HUDEP-2 (cell line): ENCODE data around the gene LASP1.
A peak's percentile ranks its signal among the peaks of the same experiment; 100 is the strongest.

ENCODE experiments used
- DNase-seq, 76 experiments: peaks; one replicate each; lab custom pipeline; 2025; ENCODE audit not compliant: unreplicated experiment in 76 of 76; lab: John Stamatoyannopoulos, UW

Gene LASP1

GRCh38 chr17:38885728-38886642 is 16.1 kb downstream of the LASP1 start:
- no peak for DNase-seq

DNA sequence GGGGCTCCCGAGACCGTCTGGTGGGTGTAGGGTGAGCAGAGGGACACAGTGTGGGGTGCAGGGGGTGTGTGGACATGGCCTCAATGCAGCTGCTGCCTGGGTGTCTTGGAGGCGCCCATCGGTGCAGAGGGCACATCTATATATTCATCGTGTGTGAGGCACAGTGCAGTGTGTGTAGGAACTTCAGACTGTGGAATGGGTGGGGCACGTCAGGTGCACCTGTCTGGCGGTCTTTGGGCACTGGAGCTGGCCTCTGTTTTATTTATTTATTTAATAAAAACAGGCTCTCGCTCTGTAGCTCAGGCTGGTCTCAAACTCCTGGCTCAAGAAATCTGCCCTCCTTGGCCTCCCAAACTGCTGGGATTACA is 16.8 kb downstream of the LASP1 start:
- DNase-seq = no peak

DNA sequence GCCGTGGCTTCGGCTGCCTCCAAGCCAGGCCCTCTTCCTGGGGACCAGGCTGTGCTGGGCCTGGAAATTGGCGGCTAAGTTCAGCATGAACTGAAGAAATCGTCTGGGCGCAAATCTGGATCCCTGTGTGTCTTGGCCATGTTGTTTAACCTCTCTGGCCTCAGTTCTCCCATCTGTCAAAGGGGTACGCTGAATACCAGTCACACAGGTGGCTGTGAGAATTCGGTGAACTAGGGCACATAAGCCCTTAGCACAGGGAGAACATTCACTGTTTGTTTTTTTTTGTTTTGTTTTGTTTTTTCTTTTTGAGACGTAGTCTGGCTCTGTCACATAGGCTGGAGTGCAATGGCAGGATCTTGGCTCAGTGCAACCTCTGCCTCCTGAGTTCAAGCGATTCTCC is 19.0 kb downstream of the LASP1 start:
- DNase-seq = no peak

- no peak for DNase-seq
Measured at GRCh38 chr17:38889745-38890409, 20.0 kb downstream of the LASP1 start.

DNA sequence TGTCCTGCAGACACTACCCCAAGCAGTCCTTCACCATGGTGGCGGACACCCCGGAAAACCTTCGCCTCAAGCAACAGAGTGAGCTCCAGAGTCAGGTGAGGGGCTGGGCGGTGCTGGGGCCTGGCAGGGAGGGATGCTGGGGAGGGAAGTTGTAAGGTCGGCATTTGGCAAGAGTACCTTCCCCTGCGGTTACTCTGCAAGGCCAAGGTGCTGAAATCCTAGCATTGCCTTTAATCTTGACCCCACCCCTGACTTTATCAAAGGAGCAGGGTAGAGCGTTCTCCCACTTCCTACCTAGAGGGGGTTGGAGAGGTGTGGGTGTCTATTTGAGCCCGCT is 20.5 kb downstream of the LASP1 start:
- DNase-seq = no peak

DNA sequence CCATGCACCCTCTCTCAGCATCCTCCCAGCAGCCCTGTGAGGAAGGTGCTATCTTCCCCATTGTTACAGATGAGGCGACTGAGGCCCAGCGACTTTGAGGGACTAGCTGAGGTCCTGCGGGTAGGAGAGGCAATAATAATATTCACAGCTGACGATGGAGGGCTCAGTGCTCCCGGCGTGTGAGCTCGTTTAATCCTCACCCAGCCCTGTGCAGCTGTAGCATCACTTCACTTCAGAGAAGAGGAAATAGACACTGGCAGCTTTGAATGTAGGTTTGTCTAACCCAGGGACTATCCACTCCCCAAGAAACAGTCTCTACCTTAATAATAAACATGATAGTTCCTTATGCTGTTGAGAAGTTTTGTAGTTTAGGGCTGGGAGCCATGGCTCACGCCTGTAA is 21.6 kb downstream of the LASP1 start:
- DNase-seq = no peak

DNA sequence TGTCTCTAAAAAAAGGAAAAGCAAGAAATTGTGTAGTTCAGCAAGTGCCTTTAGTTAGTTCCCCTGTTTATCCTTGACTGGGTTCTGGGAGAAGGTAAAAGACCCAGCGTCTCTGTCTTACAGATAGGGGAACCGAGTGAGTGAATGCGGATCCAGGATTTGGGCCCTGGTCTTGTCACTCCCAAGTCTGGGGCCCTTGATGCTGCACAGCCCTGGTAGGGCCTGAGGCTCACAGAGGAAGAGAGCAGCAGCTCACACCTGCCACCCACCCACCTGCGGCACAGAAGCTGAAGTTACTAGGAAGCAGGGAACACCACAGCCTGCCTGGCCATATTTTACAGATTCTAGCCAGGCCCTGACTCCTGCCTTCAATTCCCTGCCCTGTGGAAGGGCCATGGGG is 22.2 kb downstream of the LASP1 start:
- no peak for DNase-seq

DNA sequence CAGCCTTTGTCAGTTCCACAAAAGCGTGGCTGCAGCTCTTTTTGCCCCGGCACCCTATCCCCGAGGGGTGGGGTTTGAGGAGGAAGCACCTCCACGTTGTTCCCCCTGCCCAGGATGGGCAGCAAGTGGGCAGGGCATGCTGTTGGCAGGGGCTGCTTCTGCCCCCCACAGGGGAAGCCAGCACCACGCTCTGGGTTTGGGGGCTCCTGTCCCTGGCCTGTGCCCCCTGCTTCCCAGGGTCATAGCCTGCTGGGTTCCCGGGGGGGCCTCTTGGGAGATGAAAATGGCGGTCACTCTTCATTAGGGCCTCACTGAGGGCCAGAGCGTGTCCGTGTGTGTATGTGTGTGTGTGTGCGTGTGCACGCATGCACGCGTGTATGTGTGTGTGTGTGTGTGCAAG is 22.8 kb downstream of the LASP1 start:
- no peak for DNase-seq

DNA sequence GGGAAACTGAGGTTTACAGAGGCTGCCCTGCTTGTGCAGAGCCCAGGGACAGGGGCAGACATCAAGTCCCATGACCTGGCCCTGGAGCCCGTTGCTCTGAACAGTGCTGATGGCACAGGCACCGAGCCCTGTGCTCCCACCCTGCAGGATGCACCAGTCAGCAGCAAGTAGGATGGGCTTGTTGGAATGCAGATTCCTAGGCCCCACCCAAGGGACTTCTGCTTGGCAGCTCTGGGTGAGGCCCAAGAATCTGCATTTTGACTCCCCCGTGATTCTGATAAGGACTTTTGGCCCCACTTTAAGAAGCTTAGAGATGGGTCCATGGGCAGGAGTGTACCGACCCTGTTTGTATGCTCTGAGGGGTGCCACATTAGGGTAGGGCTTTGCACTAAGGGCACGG is 23.3 kb downstream of the LASP1 start:
- DNase-seq = peak in 1 of 76 experiments; percentile 1

- no peak for DNase-seq
Measured at GRCh38 chr17:38893607-38894006, 23.7 kb downstream of the LASP1 start.

GRCh38 chr17:38894276-38894675 is 24.4 kb downstream of the LASP1 start:
- DNase-seq = peak in 1 of 76 experiments; percentile 0

- no peak for DNase-seq
Measured at GRCh38 chr17:38896346-38896954, 26.6 kb downstream of the LASP1 start.

GRCh38 chr17:38897176-38897575 is 27.3 kb downstream of the LASP1 start:
- DNase-seq = no peak

DNA sequence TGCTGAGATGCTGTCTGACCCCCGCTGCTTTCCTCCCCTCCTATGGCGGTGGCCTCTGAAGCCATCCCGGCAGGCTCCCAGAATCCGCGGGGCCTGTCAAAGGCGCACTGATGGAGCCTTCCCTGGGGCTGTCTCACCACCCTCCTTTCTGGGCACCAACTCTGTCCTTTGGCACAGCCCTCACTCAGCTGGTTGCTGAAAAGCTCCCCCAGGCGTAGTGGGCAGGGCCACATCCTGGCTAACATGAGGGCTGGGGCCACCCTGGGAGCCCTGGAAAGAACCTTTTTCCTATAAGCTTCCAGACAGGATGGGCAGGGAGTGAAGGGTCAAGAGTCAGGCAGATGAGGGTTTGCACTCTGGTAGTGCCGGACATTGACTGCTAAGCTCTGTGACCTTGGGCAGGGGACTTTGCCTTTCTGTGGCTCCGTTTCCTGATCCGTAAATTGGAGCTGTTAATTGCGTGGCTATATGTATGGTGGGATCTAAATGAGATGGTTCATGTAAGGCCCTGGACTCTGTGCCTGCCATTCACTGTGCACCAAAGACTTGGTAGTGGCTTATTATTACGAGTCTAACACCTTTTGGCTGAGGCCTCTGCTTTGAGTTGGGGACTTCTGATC is 27.9 kb downstream of the LASP1 start:
- DNase-seq = no peak

DNA sequence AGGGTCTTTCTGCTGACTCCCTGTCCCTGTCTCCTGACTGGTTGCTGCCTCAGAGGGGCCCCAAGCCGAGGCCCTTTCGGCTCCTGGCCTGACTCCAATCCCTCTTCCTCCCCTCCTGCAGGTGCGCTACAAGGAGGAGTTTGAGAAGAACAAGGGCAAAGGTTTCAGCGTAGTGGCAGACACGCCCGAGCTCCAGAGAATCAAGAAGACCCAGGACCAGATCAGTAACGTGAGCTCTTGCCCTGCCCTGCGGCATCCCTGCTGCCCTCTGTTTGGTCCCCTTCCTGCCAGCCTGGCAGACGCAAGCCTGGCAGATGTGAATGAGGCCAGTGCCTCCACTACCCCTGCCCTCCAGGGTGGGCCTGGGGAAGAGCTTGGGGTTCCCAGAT is 28.4 kb downstream of the LASP1 start:
- DNase-seq = no peak

DNA sequence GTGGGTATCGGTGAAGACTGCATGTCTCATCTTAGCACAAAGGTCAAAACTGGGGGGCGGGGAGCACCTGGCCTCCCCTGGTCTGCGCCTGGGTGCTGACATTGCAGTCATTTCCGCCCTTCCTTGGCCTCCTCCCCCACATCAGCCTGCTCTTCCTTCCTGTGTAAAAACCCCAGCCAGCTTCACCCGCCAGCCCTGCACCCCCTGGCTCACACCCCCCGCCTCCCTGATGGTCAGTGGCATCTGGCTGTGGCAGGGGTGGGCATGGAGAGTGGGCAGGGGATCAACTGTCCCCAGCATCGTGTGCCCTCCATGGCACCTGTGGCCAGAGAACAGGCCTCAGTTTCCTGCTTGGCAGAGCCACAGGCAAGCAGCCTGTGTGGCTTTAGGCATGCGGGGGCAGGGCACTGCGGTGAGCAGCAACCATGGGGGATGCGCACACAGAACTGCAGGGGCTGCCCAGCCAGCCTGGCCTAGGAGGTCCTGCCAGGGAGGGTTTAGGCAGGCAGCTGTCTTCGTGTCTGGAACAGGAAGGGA is 29.0 kb downstream of the LASP1 start:
- no peak for DNase-seq

GRCh38 chr17:38899421-38899820 is 29.6 kb downstream of the LASP1 start:
- DNase-seq = no peak

DNA sequence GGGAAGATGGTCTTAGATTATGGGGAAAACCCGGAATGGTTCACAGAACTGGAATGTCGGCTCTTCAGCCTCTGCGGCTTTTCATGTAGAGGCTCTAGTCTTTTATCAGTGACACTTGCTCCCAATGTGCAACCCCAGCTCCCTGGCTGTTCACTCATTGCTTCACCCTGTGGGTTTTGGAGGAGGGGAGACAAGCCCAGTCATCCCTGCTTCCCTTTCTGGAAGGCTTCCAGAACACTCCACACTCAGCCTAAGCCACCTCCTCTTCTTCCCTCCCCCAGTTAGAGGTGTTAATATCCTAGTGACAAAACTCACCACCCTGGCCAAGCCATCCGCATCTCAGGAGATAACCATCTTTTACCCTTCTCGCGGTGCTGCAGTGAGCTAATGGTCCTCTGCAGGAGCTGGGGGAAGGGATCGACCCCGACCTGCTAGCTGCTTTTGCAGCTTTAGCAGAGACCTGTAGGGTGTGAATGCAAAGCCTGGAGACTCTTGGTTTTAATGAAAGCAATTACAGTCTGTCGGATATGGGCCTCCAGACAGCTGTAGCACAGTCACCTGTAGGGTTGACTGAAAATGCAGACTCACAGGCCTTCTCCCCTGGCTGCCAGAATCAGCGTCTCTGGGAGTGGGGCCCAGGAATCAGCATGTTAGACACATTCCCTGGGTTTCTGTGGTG is 31.3 kb downstream of the LASP1 start:
- no peak for DNase-seq

- DNase-seq = no peak
Measured at GRCh38 chr17:38903404-38903803, 33.5 kb downstream of the LASP1 start.

DNA sequence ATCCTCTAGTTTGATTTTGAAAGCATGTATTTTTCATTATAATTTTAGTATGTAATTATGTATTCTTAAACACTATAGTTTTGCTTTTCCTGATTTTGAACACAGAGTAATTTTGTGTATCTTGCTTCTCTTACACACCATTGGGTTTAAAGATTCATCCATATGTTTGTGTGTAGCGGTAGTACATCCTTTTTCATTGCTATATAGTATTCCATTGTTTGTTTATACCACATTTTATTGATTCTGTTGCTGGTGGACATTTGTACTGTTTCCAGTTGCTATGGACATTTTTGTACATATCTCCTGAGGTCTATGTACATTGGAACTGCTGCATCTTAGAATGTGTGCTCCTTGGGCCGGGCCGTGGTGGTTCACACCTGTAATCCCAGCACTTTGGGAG is 35.0 kb downstream of the LASP1 start:
- no peak for DNase-seq

DNA sequence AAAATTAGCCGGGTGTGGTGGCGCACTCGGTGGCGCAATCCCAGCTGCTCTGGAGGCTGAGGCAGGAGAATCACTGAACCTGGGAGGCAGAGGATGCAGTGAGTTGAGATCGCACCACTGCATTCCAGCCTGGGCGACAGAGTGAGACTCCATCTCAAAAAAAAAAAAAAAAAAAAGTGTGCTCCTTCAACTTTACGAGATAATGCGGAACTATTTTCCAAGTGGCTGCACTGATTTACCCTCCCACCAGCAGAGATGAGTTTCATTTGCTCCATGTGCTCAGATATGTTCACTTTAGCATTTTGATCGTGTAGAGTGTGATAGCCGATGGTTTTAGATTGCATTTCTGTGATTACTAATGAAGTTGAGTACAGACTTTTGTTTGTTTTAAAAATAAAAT is 35.5 kb downstream of the LASP1 start:
- no peak for DNase-seq
